DMS153 treated with DMSO at 0.1 percent for 48 hours (cell line): ENCODE measurements around the gene GNL2.
"Not testable (repeated sequence)": the region's sequence is repeated elsewhere in the genome, so short reads cannot be mapped to it uniquely, and the experiment has no call there.

ENCODE experiments used
- DNase-seq: peaks from one replicate; lab custom pipeline; 2025; ENCODE audit not compliant: unreplicated experiment; lab: John Stamatoyannopoulos, UW

GNL2 gene

GRCh38 chr1:37609002-37609401 is 13.3 kb upstream of the GNL2 start:
- no peak for DNase-seq

DNA sequence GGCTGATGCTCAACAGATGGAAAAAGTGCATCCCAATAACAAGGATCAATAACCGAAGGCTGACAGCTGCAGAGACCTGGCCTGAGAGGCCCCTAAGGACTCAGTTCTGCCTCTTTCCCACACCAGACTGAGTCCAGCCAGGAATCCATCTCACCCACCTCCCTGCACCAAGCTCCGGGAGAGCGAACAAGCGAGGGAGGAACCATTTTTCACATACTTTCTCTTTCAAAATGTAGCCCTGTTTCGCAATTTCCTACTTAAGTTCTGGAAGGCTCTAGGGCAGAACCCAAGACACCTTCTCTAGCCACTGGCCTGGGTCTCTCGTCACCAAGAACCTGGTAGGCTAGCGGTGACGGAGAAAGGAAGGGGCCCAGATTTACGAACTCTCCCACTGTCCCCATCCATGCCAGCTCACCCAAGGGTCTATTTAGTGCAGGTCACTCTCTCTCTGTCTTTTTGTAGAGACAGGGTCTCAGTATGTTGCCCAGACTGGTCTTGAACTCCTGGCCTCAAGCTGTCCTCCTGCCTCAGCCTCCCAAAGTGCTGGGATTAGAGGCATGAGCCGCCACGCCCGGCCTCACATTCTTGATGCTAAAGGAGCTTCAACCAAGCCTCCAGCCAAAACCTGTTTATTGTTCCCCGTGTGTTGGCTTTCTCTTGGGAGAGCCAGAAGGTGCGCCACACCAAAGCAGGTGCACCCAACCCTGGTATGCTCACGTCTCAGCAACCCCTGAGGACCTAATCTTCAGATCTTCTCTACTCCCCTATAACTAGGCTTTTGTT is 10.9 kb upstream of the GNL2 start:
- DNase-seq: no peak

GRCh38 chr1:37605806-37606474 is 10.2 kb upstream of the GNL2 start:
- no peak for DNase-seq

GRCh38 chr1:37605061-37605650 is 9.4 kb upstream of the GNL2 start:
- no peak for DNase-seq

- DNase-seq: peak; percentile 50
Measured at GRCh38 chr1:37602750-37603694, 7.3 kb upstream of the GNL2 start.

DNA sequence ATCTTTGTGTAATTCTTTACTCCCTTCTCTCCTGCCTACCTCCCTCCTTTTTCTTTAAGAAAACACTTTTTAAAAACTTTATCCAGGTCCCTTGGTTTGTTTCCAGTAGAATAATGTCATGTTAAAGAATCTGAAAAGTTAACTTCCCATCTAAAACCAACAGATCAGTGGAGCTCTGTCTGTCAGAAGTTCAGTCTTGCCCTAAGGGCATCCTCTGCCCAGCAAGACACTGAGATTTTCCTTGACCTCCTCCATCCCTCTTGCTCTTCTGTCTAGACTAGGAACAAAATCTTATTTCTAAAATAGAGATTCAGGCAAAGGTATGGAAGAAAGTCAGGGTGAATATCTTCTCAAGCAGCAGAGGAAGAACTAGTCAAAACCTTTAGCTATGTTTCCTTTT is 5.7 kb upstream of the GNL2 start:
- DNase-seq: no peak

GRCh38 chr1:37599940-37600339 is 4.2 kb upstream of the GNL2 start:
- no peak for DNase-seq

DNA sequence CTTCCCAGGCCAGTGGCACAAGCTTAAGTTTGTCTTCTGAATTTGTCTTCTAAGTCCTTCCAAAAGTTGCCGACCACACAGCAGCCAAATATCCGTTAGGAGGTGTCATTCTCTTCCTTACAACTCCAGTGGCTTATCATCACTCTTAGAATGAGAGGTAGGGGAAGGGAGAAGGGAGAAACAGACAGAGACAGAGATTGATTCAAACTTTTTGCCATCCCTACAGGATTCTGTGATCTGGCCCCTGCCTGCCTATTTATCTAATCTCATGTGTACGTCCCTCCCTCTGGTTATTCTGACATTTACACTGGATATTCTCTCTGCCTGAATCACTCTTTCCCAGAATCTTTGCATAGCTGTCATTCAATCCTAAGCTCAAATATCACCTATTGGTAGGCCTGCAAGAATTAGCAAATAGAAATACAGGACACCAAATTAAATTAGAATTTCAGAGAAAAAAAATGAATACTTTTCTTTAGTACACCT is 488 bp upstream of the GNL2 start:
- DNase-seq: no peak

DNA sequence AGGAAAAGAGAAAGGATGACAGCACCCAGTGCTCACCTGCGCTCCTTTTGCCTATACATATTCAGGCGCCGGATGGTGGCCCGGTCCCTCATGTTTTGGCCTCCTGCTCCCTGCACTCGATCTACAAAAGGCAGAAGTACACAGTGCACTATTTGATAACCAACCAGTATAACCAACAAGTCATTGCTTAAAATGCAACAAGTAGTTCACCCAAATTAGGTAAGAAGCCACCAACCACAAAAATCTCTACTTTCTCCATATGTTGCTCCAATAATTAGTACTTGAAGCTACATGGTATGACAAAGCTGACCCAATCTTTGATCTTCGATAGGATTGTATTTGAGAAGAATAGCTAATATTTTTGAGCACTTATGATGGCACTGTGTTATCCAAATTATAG is 2.0 kb downstream of the GNL2 start:
- DNase-seq: no peak

DNA sequence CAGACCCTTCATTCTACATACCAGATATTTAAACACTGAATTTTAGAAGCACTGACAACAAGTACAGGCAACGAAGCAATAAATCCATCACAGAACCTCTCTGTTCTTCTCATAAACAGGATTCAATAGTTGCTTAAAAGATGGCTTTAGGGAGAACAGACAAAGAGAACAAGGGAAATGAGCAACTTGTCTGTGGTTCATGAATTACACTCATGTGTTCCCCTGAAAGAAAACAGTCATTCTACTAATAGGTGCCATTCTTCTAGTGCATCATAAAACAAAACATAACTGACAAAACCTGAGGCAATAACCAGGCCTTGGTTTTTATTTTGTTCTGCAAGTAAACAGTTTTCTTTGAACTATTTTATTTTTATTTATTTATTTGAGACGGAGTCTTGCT is 6.8 kb downstream of the GNL2 start:
- DNase-seq: no peak

DNA sequence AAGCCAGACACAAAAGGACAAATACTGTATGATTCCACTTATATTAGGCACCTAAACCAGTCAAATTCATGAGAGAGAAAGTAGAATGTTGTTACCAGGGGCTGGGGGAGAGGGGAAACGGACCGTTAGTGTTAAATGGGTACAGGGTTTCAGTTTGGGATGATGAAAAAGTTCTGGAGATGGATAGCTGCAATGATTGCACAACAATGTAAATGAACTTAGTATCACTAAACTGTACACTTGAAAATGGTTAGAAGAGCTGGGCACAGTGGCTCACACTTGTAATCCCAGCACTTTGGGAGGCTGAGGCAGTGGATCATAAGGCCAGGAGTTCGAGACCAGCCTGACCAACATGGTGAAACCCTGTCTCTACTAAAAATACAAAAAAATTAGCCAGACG is 11.2 kb downstream of the GNL2 start:
- not testable (repeated sequence) for DNase-seq

GRCh38 chr1:37575692-37576091 is 20.0 kb downstream of the GNL2 start:
- DNase-seq: no peak

- no peak for DNase-seq
Measured at GRCh38 chr1:37574834-37575480, 20.8 kb downstream of the GNL2 start.

DNA sequence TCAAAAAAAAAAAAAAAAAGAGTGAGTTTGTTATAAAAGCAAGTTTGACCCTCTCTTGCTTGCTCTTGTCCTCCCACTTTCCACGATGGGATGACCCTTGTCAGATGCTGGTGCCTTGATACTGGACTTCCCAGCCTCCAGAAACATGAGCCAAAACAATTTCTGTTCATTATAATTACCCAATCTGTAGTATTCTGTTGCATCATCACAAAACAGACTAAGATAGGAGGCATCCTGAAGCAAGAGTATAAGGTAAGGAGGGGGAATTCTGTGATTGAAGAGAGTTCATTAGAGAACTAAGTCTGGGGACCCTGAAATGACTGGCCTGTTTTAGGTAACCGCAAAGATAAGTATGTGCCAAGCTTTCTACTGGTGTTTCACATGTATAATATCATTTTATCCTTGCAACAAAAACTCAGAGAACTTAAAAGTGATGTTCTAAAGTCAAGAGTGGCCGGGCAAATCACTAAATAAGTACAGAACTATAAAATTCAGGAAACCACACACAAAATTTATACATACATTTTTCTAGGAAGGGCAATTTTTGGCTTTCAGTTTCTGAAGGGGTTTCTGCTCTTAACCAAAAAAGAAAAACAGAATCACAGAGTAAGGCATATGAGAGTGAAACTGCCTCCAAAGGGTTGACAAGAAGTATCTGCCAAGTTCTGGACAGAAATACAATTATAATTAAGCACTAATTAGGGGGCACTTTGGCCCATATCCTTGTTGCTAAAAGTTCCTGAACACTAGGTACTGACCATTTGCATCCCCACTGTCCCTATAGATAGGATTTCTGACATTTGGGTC is 25.0 kb downstream of the GNL2 start:
- no peak for DNase-seq

GRCh38 chr1:37567023-37567422 is 28.7 kb downstream of the GNL2 start:
- no peak for DNase-seq

GRCh38 chr1:37564892-37565291 is 30.8 kb downstream of the GNL2 start:
- no peak for DNase-seq

DNA sequence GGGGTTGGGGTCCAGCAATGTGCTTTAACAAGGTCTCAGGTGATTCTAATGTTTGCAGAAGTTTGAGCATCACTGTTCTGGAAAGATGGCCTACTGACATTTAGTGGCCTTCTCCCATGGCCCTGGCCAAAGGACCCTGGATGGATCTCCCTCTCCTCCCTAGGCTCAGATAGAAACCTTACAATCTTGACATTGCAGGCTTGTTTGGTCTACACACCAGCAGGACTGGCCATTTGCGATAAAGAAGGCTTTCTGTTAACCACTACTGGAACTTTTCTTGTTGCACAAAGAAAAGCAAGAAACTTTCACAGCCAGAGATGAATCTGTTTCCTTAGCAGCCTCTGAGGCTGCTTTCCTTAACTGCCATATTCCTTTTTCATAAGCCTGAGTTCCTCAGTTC is 32.8 kb downstream of the GNL2 start:
- no peak for DNase-seq

DNA sequence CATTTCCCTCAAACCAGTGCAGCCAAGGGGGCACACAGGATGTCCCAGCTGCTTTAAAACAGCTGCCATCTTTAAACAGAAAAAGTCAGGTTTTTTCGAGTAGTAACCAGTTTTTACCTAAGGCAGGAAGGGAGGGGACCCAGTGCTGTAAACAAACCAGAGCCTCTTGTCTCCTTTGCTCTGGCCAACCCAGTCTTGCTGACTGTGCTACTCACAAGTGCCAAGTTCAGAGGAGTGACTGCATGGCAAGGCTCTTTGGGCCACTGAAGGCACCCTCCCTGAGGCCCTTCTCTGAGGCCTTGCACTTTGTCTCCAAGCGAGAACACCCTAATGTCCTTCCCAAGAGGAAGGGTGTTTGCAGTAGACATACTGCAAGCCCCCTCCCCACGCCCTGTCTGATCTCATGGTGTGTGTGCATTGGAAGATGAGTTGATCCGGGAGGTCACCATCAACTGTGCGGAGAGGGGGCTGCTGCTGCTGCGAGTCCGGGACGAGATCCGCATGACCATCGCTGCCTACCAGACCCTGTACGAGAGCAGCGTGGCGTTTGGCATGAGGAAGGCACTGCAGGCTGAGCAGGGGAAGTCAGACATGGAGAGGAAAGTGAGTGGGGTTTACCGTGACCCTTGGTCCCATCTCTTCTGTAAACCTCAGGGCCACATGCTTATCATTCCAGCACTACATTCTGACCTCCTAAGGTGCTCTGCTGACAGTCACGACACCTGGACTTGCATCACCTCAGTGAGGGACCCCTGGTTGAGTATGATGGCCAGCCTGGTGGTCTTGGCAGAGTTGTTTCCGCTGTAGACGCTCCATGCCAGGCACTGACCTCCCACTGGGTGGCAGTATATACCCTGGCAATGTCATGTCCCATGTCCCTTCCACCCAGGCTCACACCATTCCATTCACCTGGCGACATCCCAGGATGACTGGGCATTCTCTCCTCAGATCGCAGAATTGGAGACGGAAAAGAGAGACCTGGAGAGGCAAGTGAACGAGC is 34.3 kb downstream of the GNL2 start:
- no peak for DNase-seq
